IMR-90 (cell line): Measurements from ENCODE around the gene EGFR. TPM values are rescaled to one million over a fixed set of nuclear protein-coding genes. Genes with fewer than 3 reads are reported as not detected.

Source experiments
- ATAC-seq: fragments of 200-7000 bp; cut with Tn5 transposase; 2 replicates; pipeline ENCODE4 v1.9.1; 2020; ENCODE audit warnings: low read depth, mild to moderate bottlenecking, moderate library complexity
- BruUV-seq: library from RNA; stranded (reverse); fragments of 400-500 nt; replicated peaks from 2 replicates; lab custom pipeline; 2021; lab: Mats Ljungman, UMichigan
- CTCF ChIA-PET: fragments of 300-600 bp; formaldehyde crosslinking; extraction: SDS; loops from one replicate; lab custom pipeline; 2021; ENCODE audit warnings: antibody characterized with exemption; lab: Yijun Ruan, JAX
- POLR2A ChIA-PET: fragments of 300-600 bp; sonication (Branson Sonifier 250); formaldehyde crosslinking; loops from one replicate; lab custom pipeline; 2022; ENCODE audit warnings: antibody characterized with exemption; ENCODE audit not compliant: unreplicated experiment; lab: Charles Lee
- DNase-seq: peaks from one replicate; pipeline ENCODE4 v3.0.0; 2013
- H2AFZ ChIP-seq: replicated peaks from 2 replicates; pipeline ENCODE3; 2013; ENCODE audit warnings: low read length, mild to moderate bottlenecking; ENCODE audit not compliant: poor library complexity
- H2AK5ac ChIP-seq: 2 replicates; pipeline ENCODE4 v1.6.1; 2013; ENCODE audit warnings: low read depth, low read length, inconsistent platforms
- H2AK9ac ChIP-seq: replicated peaks from 2 replicates; pipeline ENCODE3; 2013; ENCODE audit warnings: mild to moderate bottlenecking, low read depth, low read length, moderate library complexity; ENCODE audit not compliant: poor library complexity
- H2BK120ac ChIP-seq: 2 replicates; pipeline ENCODE4 v1.6.1; 2013; ENCODE audit warnings: low read depth, low read length, inconsistent platforms
- H2BK15ac ChIP-seq: 3 replicates; pipeline ENCODE4 v1.6.1; 2013; ENCODE audit warnings: low read depth, low read length, inconsistent platforms
- H2BK20ac ChIP-seq: 2 replicates; pipeline ENCODE4 v1.6.1; 2013; ENCODE audit warnings: low read depth, mild to moderate bottlenecking, inconsistent platforms, low read length, moderate library complexity
- H2BK5ac ChIP-seq: 2 replicates; pipeline ENCODE4 v1.6.1; 2013; ENCODE audit warnings: mild to moderate bottlenecking, low read depth, low read length, inconsistent platforms; ENCODE audit not compliant: poor library complexity, severe bottlenecking
- H3K14ac ChIP-seq: replicated peaks from 2 replicates; pipeline ENCODE4 v1.6.1; 2013; ENCODE audit warnings: low read depth, low read length, inconsistent platforms
- H3K18ac ChIP-seq: 2 replicates; pipeline ENCODE4 v1.6.1; 2013; ENCODE audit warnings: low read depth, low read length, control low read depth
- H3K23ac ChIP-seq: 2 replicates; pipeline ENCODE4 v1.6.1; 2013; ENCODE audit warnings: low read depth, low read length, inconsistent platforms
- H3K27ac ChIP-seq: 2 replicates; pipeline ENCODE4 v1.5.1; 2013; ENCODE audit warnings: mild to moderate bottlenecking, control low read depth, low read length; ENCODE audit not compliant: insufficient read depth
- H3K27me3 ChIP-seq: 2 replicates; pipeline ENCODE4 v1.6.1; 2013; ENCODE audit warnings: low read length; ENCODE audit not compliant: control insufficient read depth, insufficient read depth
- H3K36me3 ChIP-seq: 2 replicates; pipeline ENCODE4 v1.6.1; 2013; ENCODE audit warnings: low read length, mixed read lengths; ENCODE audit not compliant: control insufficient read depth, insufficient read depth
- H3K4ac ChIP-seq: 2 replicates; pipeline ENCODE4 v1.6.1; 2013; ENCODE audit warnings: low read depth, low read length, inconsistent platforms
- H3K4me1 ChIP-seq: 2 replicates; pipeline ENCODE4 v1.6.1; 2013; ENCODE audit warnings: low read length, mixed read lengths; ENCODE audit not compliant: control insufficient read depth, insufficient read depth
- H3K4me2 ChIP-seq: 2 replicates; pipeline ENCODE4 v1.6.1; 2013; ENCODE audit warnings: low read depth, mild to moderate bottlenecking, control low read depth, low read length, moderate library complexity
- H3K4me3 ChIP-seq: 2 replicates; pipeline ENCODE4 v1.5.1; 2013; ENCODE audit warnings: low read depth, mild to moderate bottlenecking, control low read depth, low read length, moderate library complexity; ENCODE audit not compliant: insufficient read depth
- H3K56ac ChIP-seq: 2 replicates; pipeline ENCODE4 v1.6.1; 2013; ENCODE audit warnings: low read length, inconsistent platforms; ENCODE audit not compliant: insufficient read depth; ENCODE audit errors: extremely low read depth
- H3K79me1 ChIP-seq, 2 experiments: 2 replicates each; pipeline ENCODE4 v1.6.1; 2013; ENCODE audit warnings: low read length in 2 of 2, inconsistent platforms in 1 of 2, low read depth in 1 of 2
- H3K9ac ChIP-seq: 2 replicates; pipeline ENCODE4 v1.6.1; 2013; ENCODE audit warnings: low read depth, low read length, control low read depth
- H3K9me1 ChIP-seq: 2 replicates; pipeline ENCODE4 v1.6.1; 2013; ENCODE audit warnings: low read length, inconsistent platforms; ENCODE audit not compliant: insufficient read depth
- H3K9me3 ChIP-seq: 2 replicates; pipeline ENCODE4 v1.6.1; 2013; ENCODE audit warnings: low read length; ENCODE audit not compliant: control insufficient read depth, insufficient read depth
- H4K20me1 ChIP-seq: 2 replicates; pipeline ENCODE4 v1.6.1; 2013; ENCODE audit warnings: low read length, inconsistent platforms; ENCODE audit not compliant: insufficient read depth
- H4K5ac ChIP-seq: 2 replicates; pipeline ENCODE4 v1.6.1; 2013; ENCODE audit warnings: mild to moderate bottlenecking, low read depth, low read length, control low read depth
- H4K8ac ChIP-seq, 2 experiments: 2 replicates each; pipeline ENCODE4 v1.6.1; 2013; ENCODE audit warnings: low read depth in 2 of 2, low read length in 2 of 2, control low read depth in 1 of 2, inconsistent platforms in 1 of 2
- H4K91ac ChIP-seq: 2 replicates; pipeline ENCODE4 v1.6.1; 2013; ENCODE audit warnings: low read depth, low read length, inconsistent platforms; ENCODE audit not compliant: insufficient read depth
- CEBPB ChIP-seq: IDR thresholded peaks from 2 replicates; pipeline ENCODE4 v1.6.1; 2012; ENCODE audit warnings: low read depth, low read length, improper control_type of control experiment
- CHD1 ChIP-seq: IDR thresholded peaks from 2 replicates; pipeline ENCODE4 v1.6.1; 2012; ENCODE audit warnings: low read depth, low read length, improper control_type of control experiment
- MAFK ChIP-seq: IDR thresholded peaks from 2 replicates; pipeline ENCODE4 v1.6.1; 2012; ENCODE audit warnings: low read depth, low read length, improper control_type of control experiment
- WGBS, 2 experiments: methylation state at CpG; one replicate each; pipeline versions ENCODE4 v1.1.5 to v1.1.7; 2013; ENCODE audit warnings: missing lambda C conversion rate in 2 of 2; ENCODE audit not compliant: insufficient read length in 1 of 2; ENCODE audit errors: extremely low coverage in 2 of 2; 5-methylcytosine and 5-hydroxymethylcytosine counted together
- dilution Hi-C: fragments of 300-500 bp; cut with HindIII; formaldehyde crosslinking; loops from one replicate; pipeline ENCODE4 v1.14.3; 2018; ENCODE audit warnings: low sequenced_read_pairs; ENCODE audit not compliant: unreplicated experiment
- in situ Hi-C: fragments of 300-500 bp; cut with MboI; formaldehyde crosslinking; loops from 3 replicates; pipeline ENCODE4 v1.14.3; 2019; ENCODE audit warnings: low sequenced_read_pairs, inconsistent platforms, mixed read lengths
- intact Hi-C: fragments of 100-400 bp; cut with micrococcal nuclease; formaldehyde crosslinking; loops from 2 replicates; pipeline ENCODE4 v1.10.0; 2022
- polyA plus RNA-seq, 3 experiments: library from polyadenylated mRNA; depleted of rRNA; stranded (reverse); fragments of >200 nt; gene quantifications; 2 replicates each; pipeline ENCODE4 v1.2.3, GENCODE V29; 2012; ENCODE audit warnings: low replicate concordance in 1 of 3
- total RNA-seq: library from RNA; depleted of rRNA; stranded (reverse); fragments of >200 nt; gene quantifications from 2 replicates; pipeline ENCODE4 v1.2.3, GENCODE V29; 2012
- TF ChIP-seq, protein P1 (sequence below): fragments of 150-350 bp; IDR thresholded peaks from 2 replicates; pipeline ENCODE4 v1.6.1; 2016; ENCODE audit warnings: low read depth, mild to moderate bottlenecking, low read length, moderate library complexity, borderline replicate concordance
- TF ChIP-seq, protein P2 (sequence below): fragments of 150-350 bp; IDR thresholded peaks from 2 replicates; pipeline ENCODE4 v1.6.1; 2017; ENCODE audit warnings: mild to moderate bottlenecking, antibody characterized with exemption, low read length, low read depth

Gene EGFR
- total and polyA plus RNA-seq, 2 of the 4 experiments (the other 2 are of a cell fraction), result 36.9 to 60.4 TPM

DNA sequence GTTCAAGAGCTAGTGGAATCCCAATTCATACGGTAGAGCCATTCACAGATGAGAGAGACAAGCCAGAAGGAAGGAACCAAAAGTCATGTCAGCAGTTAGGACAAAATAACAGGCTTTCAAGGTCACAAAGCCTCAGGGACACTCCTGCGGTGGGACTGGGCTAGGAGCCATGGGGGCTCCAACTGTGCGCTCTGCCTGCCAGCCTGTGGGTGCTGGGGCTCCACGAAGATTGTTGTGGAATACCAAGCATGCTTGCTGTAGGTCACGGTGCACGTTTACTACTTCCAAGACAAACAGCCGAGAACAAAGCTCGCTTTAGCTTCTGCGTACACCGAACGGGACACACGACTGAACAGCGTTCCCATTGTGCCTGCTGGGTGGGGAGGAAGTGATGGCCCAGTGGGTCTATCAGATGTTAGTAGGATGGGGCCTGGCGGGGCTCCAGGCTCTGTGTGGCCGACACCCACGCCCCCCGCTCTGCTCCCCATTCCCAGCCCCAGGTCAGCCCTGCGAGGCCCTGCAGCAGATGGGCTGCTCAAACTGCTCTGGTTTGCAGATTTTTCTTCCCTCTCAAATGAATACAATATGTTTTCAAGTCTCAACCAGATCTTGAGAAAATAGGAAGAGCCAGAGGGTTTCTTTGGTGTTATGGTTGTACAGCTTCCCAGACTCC, 158.9 kb downstream of the EGFR start:
- Histone ChIP-seq H4K91ac (peak overlapping the region; percentile 5; the same call in 1 of the 2 replicates), H3K27me3 (no peaks in the 10 kb centered on the region), H4K8ac (no peak overlapping the region), H3K18ac (no peak overlapping the region), H3K4ac (peak overlapping the region; percentile 46; the same call in 1 of the 2 replicates), H3K4me3 (no peak overlapping the region), H2BK5ac (no peak overlapping the region), H3K4me1 (peaks cover 21% of the 10 kb centered on the region), H3K79me1 (peaks cover 5 to 61% of the 10 kb centered on the region in 2 experiments), H2BK120ac (peak overlapping the region; percentile 17; the same call in 1 of the 2 replicates), H3K27ac (no peak overlapping the region), H3K9me3 (no peaks in the 10 kb centered on the region), H2BK15ac (no peak overlapping the region), H3K23ac (no peak overlapping the region), H3K4me2 (no peak overlapping the region), H4K5ac (no peak overlapping the region), H2BK20ac (no peak overlapping the region), H3K9ac (no peak overlapping the region), H3K14ac (peak overlapping the region; percentile 6; the same call in 1 of the 2 replicates), H2AK5ac (no peak overlapping the region), H2AFZ (no peak overlapping the region), H3K36me3 (peaks cover 75% of the 10 kb centered on the region), H3K56ac (no peak overlapping the region), H2AK9ac (peak overlapping the region; percentile 12), H3K9me1 (peaks cover 25% of the 10 kb centered on the region), H4K20me1 (no peaks in the 10 kb centered on the region)
- dilution Hi-C loops, result no loop called here
- in situ Hi-C loops, result no loop called here
- CTCF ChIA-PET, result no interaction called here
- BruUV-seq, result no TSS peak
- 48% methylated on average over 7 of the region's 18 CpGs; no CpG with 5 or more reads in 1 of the 2 experiments for WGBS, 2 experiments
- POLR2A ChIA-PET, result no interaction called here
- intact Hi-C loops, result no loop called here
- ATAC-seq (no peak), DNase-seq (no peak)
- TF ChIP-seq CHD1 (no peak), CEBPB (no peak), MAFK (no peak)
- TF ChIP-seq, protein P1, sequence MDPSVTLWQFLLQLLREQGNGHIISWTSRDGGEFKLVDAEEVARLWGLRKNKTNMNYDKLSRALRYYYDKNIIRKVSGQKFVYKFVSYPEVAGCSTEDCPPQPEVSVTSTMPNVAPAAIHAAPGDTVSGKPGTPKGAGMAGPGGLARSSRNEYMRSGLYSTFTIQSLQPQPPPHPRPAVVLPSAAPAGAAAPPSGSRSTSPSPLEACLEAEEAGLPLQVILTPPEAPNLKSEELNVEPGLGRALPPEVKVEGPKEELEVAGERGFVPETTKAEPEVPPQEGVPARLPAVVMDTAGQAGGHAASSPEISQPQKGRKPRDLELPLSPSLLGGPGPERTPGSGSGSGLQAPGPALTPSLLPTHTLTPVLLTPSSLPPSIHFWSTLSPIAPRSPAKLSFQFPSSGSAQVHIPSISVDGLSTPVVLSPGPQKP, result no peak
- TF ChIP-seq, protein P2, sequence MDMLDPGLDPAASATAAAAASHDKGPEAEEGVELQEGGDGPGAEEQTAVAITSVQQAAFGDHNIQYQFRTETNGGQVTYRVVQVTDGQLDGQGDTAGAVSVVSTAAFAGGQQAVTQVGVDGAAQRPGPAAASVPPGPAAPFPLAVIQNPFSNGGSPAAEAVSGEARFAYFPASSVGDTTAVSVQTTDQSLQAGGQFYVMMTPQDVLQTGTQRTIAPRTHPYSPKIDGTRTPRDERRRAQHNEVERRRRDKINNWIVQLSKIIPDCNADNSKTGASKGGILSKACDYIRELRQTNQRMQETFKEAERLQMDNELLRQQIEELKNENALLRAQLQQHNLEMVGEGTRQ, result no peak
